ENCODE data around the gene SPDYE4.
A peak's percentile ranks its signal among the peaks of the same experiment; 100 is the strongest.
"Not testable (repeated sequence)": the region's sequence is repeated elsewhere in the genome, so short reads cannot be mapped to it uniquely, and the experiment has no call there.

The SPDYE4 gene, protein sequence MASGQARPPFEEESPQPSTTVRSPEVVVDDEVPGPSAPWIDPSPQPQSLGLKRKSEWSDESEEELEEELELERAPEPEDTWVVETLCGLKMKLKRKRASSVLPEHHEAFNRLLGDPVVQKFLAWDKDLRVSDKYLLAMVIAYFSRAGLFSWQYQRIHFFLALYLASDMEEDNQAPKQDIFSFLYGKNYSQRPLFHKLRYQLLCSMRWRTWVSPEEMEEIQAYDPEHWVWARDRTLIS

GRCh38 chr17:8758137-8758596, at the start of gene SPDYE4:
TSS of gene SPDYE4 (minus strand) at chr17:8758546. CDS start at chr17:8758382, 164 bp downstream.
- no peak for DNase-seq

- DNase-seq = no peak
Measured at GRCh38 chr17:8806926-8807550, 48.7 kb upstream of the SPDYE4 start.

- no peak for DNase-seq
Measured at GRCh38 chr17:8806253-8806925, 48.0 kb upstream of the SPDYE4 start.

- not testable (repeated sequence) for DNase-seq
Measured at GRCh38 chr17:8805396-8805795, 47.0 kb upstream of the SPDYE4 start.

DNA sequence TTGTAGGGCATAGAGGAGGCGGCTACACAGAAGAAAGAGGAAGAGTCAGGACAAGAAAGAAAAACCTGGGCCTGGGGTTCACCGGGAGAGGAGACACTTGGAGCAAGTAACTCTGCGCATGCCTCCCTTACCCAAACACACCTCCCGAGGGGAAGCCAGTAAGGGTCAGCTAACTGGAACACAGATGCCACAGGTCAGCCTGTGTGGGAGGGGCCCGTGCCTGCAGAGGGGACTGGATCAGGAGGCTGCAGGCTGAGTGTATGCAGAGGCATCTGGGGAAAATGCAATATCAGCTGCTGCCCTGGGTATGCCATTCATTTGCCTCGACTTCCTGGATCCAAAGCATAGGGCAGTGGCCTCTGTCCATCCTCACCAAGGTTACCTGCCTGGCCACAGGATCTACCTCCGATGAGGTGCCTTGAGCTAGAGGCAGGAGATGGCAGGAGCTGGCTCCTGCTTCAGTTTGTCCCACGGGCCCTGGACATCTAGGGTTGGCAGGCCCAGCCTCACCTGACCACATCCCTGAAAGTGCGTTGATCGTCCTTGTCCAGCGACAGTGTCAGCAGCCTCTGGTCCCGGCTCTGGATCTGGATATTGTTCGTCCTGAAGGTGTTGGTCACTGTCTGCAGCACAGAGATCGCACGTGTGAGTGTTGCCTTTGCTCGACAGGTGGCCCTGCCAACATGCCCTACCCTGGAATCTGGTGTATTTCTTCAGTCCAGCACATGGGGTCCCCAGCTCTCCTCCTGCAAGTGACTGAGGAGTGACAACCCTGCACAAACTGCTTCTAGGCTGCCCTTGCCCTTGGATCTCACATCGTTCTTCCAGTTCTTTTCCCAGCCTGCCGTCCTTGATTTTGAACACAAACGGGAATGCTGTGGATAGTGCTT, 45.4 kb upstream of the SPDYE4 start:
- DNase-seq = no peak

DNA sequence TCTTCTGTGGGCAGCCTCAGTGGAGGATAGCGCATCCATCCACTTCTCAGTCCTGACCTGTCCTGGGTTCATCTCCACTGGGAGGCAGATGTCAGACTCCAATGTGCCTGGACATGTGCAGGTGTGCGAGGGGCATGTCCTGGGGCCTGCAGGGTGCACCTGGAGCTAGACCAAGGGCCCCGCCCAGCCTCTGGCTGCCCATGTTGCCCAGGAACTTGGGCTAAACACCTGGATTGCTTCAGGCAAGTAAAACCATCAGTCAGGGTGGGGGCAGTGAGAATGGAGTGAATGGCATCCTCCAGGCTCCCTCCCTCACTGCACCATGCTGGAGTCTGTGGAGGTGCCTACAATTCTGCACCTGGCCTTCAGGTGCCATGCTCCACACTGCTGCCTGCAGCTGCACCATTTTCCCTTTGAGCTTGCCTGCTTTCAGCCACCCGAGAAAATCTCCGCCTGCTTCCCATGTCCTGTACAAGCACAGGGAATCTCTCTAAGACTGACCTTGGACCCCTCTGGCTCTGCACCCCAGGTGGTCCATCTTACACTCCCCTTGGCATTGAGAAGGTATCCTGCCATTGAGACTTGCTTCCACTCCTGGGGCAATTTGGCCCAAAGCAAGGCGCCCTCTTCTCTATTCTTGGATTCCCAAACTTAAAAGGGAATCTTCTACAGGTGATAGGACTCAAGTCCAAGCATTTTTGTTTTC, 42.9 kb upstream of the SPDYE4 start:
- DNase-seq = no peak

- DNase-seq = no peak
Measured at GRCh38 chr17:8800656-8801055, 42.3 kb upstream of the SPDYE4 start.

DNA sequence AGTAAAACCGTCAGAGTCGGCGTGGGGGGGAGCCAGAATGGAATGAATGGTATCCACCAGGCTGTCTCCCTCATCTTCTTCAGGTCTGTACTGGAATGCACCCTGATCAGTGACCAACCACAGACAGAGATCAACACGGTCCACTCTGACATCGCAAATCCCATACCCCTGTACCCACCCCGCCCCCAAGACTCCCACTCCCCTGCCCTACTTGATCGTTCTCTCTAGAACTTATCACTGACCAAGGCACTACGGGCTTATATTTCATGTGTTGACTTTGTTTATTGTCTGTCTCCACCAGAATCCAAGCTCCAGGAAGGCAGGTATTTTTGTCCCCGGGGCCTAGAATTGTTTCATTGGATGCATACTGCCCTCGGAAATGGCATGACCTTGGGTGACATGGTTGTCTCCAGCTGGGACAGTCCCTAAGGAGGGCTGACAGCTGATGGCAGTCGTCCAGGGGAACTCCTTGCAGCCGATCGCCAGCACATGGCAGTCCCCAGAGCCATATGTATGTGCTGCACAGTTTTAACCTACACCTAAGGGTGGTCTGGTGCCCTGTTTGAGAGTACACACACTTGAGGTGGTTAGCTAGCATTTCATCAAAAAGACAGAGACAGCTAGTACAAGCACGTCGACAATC, 41.3 kb upstream of the SPDYE4 start:
- DNase-seq = no peak

GRCh38 chr17:8798846-8799569, 40.7 kb upstream of the SPDYE4 start, which contains the start of gene MFSD6L:
TSS of gene MFSD6L (minus strand) at chr17:8799365. CDS start at chr17:8799120, 245 bp downstream.
- no peak for DNase-seq

- DNase-seq = no peak
Measured at GRCh38 chr17:8798176-8798845, 40.0 kb upstream of the SPDYE4 start.

DNA sequence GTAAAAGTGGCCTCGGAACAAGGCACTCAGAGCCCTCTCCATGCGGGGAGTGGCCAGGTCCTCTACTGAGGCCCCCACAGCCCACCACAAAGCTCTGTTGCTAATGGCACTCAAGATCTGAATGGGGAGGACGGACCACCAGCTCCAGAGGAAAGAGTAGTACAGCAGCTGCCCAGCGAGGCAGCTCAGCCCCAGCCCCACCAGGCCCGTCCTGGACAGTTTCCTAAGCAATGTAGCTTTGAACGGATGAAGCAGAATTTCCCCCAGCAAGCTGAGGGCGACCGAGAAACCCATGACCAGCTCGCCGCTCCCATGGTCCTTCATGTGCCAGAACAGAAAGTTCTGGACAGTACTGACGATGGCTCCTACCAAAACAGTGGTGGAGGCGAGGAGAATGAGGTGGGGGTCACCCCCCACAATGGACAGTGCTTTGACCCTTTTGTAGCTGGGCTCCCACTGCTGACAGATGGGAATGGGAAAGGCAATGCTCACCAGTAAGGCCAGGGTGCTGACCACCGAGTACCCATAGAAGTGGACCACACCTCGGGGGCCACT, 39.4 kb upstream of the SPDYE4 start:
- no peak for DNase-seq

DNA sequence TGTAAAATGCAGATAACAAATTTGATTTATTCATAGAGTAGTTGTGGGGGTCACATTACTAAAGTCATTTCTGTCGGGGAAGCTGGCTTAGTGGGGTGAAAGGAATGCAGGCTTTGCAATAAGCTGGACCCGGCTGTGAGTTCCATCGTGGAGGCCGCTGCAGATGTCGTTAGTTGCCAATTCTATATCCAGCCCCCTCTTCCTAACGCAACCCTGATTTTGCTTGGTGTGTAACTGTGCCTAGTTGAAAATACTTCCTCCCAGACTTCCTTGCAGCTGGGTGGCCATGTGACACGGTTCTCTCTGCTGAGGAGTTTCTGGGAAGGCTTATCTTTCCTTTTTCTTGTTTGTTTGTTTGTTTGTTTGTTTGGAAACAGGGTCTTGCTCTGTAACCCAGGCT, 36.3 kb upstream of the SPDYE4 start:
- no peak for DNase-seq

- DNase-seq = peak in 1 of 2 experiments; percentile 7
Measured at GRCh38 chr17:8793649-8794048, 35.3 kb upstream of the SPDYE4 start.

DNA sequence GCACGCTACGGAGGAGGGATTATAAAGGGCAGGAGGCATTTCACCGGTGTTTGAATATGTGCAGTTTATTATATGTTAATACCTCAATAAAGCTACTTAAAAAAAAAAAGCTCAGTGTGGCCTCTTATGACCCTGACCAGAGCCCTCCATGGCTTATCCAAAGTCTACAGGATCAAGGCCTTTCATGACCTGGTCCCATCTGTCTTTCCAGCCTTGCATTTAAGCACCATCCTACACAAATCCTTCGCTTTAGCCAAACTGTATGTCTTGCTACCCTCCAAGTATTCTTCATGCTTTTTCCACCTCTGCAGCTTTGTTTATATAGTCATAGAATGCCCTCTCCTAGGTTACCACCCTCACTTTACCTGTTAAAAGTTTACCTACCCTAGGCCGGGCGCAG, 34.3 kb upstream of the SPDYE4 start:
- DNase-seq = no peak

DNA sequence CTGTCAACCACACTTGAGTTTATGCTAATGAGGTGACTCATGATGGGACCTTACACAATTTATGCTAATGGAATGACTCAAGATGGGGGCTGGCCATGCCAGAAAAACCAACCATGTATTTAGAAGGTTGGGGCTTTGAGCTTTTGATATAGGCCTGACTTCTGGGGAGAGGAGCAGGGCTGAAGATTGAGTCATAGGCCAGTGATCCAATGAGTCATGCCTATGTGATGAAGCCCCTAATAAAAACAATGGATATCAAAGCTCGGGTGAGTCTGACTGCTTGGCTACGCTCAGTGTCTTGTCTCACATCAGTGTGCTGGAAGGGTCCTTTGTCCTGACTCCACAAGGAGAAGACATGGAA, 33.5 kb upstream of the SPDYE4 start:
- DNase-seq = no peak

- no peak for DNase-seq
Measured at GRCh38 chr17:8791248-8791909, 33.0 kb upstream of the SPDYE4 start.

DNA sequence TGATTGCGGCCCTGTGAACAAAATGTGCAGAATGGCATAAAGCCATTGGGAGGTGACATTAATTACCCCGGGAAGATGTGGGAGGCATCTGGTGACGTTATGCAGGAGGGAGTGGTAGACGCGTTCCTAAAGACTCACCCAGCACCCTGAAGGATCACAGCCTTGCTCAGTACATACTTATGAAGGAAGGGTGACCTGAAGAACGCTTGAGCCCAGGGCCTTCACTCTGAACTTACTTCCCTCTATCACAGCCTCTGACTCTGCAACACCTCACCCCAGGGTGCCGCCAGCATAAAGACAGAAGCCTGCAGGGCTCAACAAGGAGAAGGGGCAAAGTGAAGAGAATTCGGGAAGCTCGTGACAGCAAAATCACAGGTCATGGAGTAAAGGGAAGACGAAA, 31.4 kb upstream of the SPDYE4 start:
- DNase-seq = no peak

GRCh38 chr17:8788998-8789397, 30.7 kb upstream of the SPDYE4 start:
- DNase-seq = no peak

GRCh38 chr17:8785547-8786413, 27.4 kb upstream of the SPDYE4 start:
- DNase-seq = peak in 1 of 2 experiments; percentile 5

Measured in AML-193 (cell line).